ENCODE results near the gene COL4A2.

DNA sequence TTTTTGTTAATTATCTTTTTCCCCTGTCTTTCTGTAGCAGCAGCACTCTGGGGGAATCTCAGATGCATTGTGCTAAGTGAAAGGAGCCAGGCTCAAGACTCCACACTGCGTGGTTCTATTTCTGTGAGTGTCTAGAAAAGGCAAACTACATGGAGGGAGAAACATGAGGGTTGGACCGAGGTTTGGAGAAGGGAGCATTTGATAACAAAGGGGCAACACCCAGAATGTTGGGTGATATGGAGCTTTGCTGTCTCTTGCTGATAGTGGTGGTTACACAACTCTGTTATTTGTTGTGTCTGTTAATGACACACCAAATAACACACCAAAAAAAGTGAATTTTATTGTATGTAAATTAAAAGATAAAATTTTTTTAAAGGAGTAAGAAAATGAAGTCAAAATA lies 107.8 kb downstream of the COL4A2 start:
- TF ChIP-seq, protein P1, sequence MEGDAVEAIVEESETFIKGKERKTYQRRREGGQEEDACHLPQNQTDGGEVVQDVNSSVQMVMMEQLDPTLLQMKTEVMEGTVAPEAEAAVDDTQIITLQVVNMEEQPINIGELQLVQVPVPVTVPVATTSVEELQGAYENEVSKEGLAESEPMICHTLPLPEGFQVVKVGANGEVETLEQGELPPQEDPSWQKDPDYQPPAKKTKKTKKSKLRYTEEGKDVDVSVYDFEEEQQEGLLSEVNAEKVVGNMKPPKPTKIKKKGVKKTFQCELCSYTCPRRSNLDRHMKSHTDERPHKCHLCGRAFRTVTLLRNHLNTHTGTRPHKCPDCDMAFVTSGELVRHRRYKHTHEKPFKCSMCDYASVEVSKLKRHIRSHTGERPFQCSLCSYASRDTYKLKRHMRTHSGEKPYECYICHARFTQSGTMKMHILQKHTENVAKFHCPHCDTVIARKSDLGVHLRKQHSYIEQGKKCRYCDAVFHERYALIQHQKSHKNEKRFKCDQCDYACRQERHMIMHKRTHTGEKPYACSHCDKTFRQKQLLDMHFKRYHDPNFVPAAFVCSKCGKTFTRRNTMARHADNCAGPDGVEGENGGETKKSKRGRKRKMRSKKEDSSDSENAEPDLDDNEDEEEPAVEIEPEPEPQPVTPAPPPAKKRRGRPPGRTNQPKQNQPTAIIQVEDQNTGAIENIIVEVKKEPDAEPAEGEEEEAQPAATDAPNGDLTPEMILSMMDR (IDR thresholded peaks at IDR 0.05): no peak
- TF ChIP-seq POLR2A (IDR thresholded peaks at IDR 0.05): no peak

Data from right lobe of liver (tissue), 4 donors.